ENCODE data around the gene ALLC. TPM values are rescaled to one million over a fixed set of nuclear protein-coding genes. Genes with fewer than 3 reads are reported as not detected.
"Not testable (repeated sequence)": the region's sequence is repeated elsewhere in the genome, so short reads cannot be mapped to it uniquely, and the experiment has no call there.

The ALLC gene
- total RNA-seq (2014; rRNA removed; shearing (Covaris generic)) = not detected in 2 replicates

GRCh38 chr2:3657881-3658280 lies at the start of gene ALLC:
Gene ALLC, plus strand, starts transcription at chr2:3658200. Its CDS starts 12,958 bp downstream, at chr2:3671158.
- DNase-seq (ENCODE audit: low spot score) = no peak

GRCh38 chr2:3608373-3609278 lies 49.4 kb upstream of the ALLC start:
- DNase-seq (ENCODE audit: low spot score) = no peak

GRCh38 chr2:3609279-3609673 lies 48.7 kb upstream of the ALLC start:
- DNase-seq (ENCODE audit: low spot score) = not testable (repeated sequence)

- no peak for DNase-seq (ENCODE audit: low spot score)
Measured at GRCh38 chr2:3610415-3610814, 47.6 kb upstream of the ALLC start.

- DNase-seq (ENCODE audit: low spot score) = no peak
Measured at GRCh38 chr2:3610881-3611505, 47.0 kb upstream of the ALLC start.

- DNase-seq (ENCODE audit: low spot score) = no peak
Measured at GRCh38 chr2:3611589-3611988, 46.4 kb upstream of the ALLC start.

GRCh38 chr2:3612639-3613523 lies 45.1 kb upstream of the ALLC start:
- no peak for DNase-seq (ENCODE audit: low spot score)

GRCh38 chr2:3613524-3613905 lies 44.5 kb upstream of the ALLC start:
- DNase-seq (ENCODE audit: low spot score) = no peak

GRCh38 chr2:3614743-3615142 lies 43.3 kb upstream of the ALLC start:
- DNase-seq (ENCODE audit: low spot score) = not testable (repeated sequence)

- DNase-seq (ENCODE audit: low spot score) = not testable (repeated sequence)
Measured at GRCh38 chr2:3615541-3616200, 42.3 kb upstream of the ALLC start.

GRCh38 chr2:3616435-3617197 lies 41.4 kb upstream of the ALLC start:
- DNase-seq (ENCODE audit: low spot score) = not testable (repeated sequence)

- no peak for DNase-seq (ENCODE audit: low spot score)
Measured at GRCh38 chr2:3617198-3617890, 40.7 kb upstream of the ALLC start.

- no peak for DNase-seq (ENCODE audit: low spot score)
Measured at GRCh38 chr2:3618367-3618766, 39.6 kb upstream of the ALLC start.

GRCh38 chr2:3619033-3619432 lies 39.0 kb upstream of the ALLC start:
- DNase-seq (ENCODE audit: low spot score) = no peak

- DNase-seq (ENCODE audit: low spot score) = not testable (repeated sequence)
Measured at GRCh38 chr2:3619661-3620060, 38.3 kb upstream of the ALLC start.

GRCh38 chr2:3620834-3621233 lies 37.2 kb upstream of the ALLC start:
- no peak for DNase-seq (ENCODE audit: low spot score)

GRCh38 chr2:3622967-3623366 lies 35.0 kb upstream of the ALLC start:
- DNase-seq (ENCODE audit: low spot score) = no peak

GRCh38 chr2:3624059-3624794 lies 33.8 kb upstream of the ALLC start:
- no peak for DNase-seq (ENCODE audit: low spot score)

- DNase-seq (ENCODE audit: low spot score) = no peak
Measured at GRCh38 chr2:3625186-3625585, 32.8 kb upstream of the ALLC start.

All from HT-29 (cell line).